ENCODE results near the gene GSTO1.
A peak's percentile ranks its signal among the peaks of the same experiment; 100 is the strongest.

Gene GSTO1

GRCh38 chr10:104254493-104255310, at the start of gene GSTO1:
Gene GSTO1, plus strand, starts transcription at chr10:104254892. Its CDS starts 37 bp downstream, at chr10:104254929.
- Histone ChIP-seq H3K9me3 (ENCODE audit: insufficient read depth, low read depth, low read length) (no peaks in the 10 kb centered on the region), H3K36me3 (ENCODE audit: insufficient read depth, low read depth, low read length) (peaks cover 18% of the 10 kb centered on the region), H3K4me3 (ENCODE audit: low read length) (peak within 1 kb of the TSS; percentile 73), H3K27ac (ENCODE audit: low read length) (no peak within 1 kb of the TSS), H3K27me3 (ENCODE audit: insufficient read depth, low read length) (peaks cover 49% of the 10 kb centered on the region), H3K9ac (ENCODE audit: low read depth, low read length) (peak within 1 kb of the TSS; percentile 75), H3K4me1 (ENCODE audit: insufficient read depth, low read length) (peaks cover 36% of the 10 kb centered on the region)

- no peak overlapping the region for H3K4me3 ChIP-seq (ENCODE audit: low read length)
- H3K27ac ChIP-seq (ENCODE audit: low read length) = no peak overlapping the region
- H3K9me3 ChIP-seq (ENCODE audit: insufficient read depth, low read depth, low read length) = no peaks in the 10 kb centered on the region
- no peak overlapping the region for H3K9ac ChIP-seq (ENCODE audit: low read depth, low read length)
- H3K4me1 ChIP-seq (ENCODE audit: insufficient read depth, low read length) = no peaks in the 10 kb centered on the region
- H3K27me3 ChIP-seq (ENCODE audit: insufficient read depth, low read length) = no peaks in the 10 kb centered on the region
- H3K36me3 ChIP-seq (ENCODE audit: insufficient read depth, low read depth, low read length) = no peaks in the 10 kb centered on the region
These were observed 46.0 kb upstream of the GSTO1 start for GRCh38 chr10:104208730-104209129.

- H3K36me3 ChIP-seq (ENCODE audit: insufficient read depth, low read depth, low read length) = no peaks in the 10 kb centered on the region
- H3K9me3 ChIP-seq (ENCODE audit: insufficient read depth, low read depth, low read length) = no peaks in the 10 kb centered on the region
- no peaks in the 10 kb centered on the region for H3K4me1 ChIP-seq (ENCODE audit: insufficient read depth, low read length)
- no peak overlapping the region for H3K27ac ChIP-seq (ENCODE audit: low read length)
- H3K27me3 ChIP-seq (ENCODE audit: insufficient read depth, low read length) = no peaks in the 10 kb centered on the region
- no peak overlapping the region for H3K4me3 ChIP-seq (ENCODE audit: low read length)
- H3K9ac ChIP-seq (ENCODE audit: low read depth, low read length) = no peak overlapping the region
These were observed 45.0 kb upstream of the GSTO1 start for GRCh38 chr10:104209575-104210198.

- H3K27ac ChIP-seq (ENCODE audit: low read length) = no peak overlapping the region
- H3K9ac ChIP-seq (ENCODE audit: low read depth, low read length) = no peak overlapping the region
- no peaks in the 10 kb centered on the region for H3K27me3 ChIP-seq (ENCODE audit: insufficient read depth, low read length)
- H3K4me3 ChIP-seq (ENCODE audit: low read length) = no peak overlapping the region
- no peaks in the 10 kb centered on the region for H3K36me3 ChIP-seq (ENCODE audit: insufficient read depth, low read depth, low read length)
- H3K9me3 ChIP-seq (ENCODE audit: insufficient read depth, low read depth, low read length) = no peaks in the 10 kb centered on the region
- H3K4me1 ChIP-seq (ENCODE audit: insufficient read depth, low read length) = no peaks in the 10 kb centered on the region
These were observed 38.1 kb upstream of the GSTO1 start for GRCh38 chr10:104216631-104217030.

GRCh38 chr10:104218751-104219150, 35.9 kb upstream of the GSTO1 start:
- H3K4me3 ChIP-seq (ENCODE audit: low read length) = no peak overlapping the region
- no peaks in the 10 kb centered on the region for H3K36me3 ChIP-seq (ENCODE audit: insufficient read depth, low read depth, low read length)

GRCh38 chr10:104220522-104220921, 34.2 kb upstream of the GSTO1 start:
- H3K4me1 ChIP-seq (ENCODE audit: insufficient read depth, low read length) = no peaks in the 10 kb centered on the region
- H3K27ac ChIP-seq (ENCODE audit: low read length) = no peak overlapping the region
- H3K9ac ChIP-seq (ENCODE audit: low read depth, low read length) = no peak overlapping the region
- no peak overlapping the region for H3K4me3 ChIP-seq (ENCODE audit: low read length)
- H3K9me3 ChIP-seq (ENCODE audit: insufficient read depth, low read depth, low read length) = no peaks in the 10 kb centered on the region
- no peaks in the 10 kb centered on the region for H3K27me3 ChIP-seq (ENCODE audit: insufficient read depth, low read length)
- no peaks in the 10 kb centered on the region for H3K36me3 ChIP-seq (ENCODE audit: insufficient read depth, low read depth, low read length)

More at GRCh38 chr10:104218751-104219150, 35.9 kb upstream of the GSTO1 start:
- no peaks in the 10 kb centered on the region for H3K4me1 ChIP-seq (ENCODE audit: insufficient read depth, low read length)
- no peak overlapping the region for H3K27ac ChIP-seq (ENCODE audit: low read length)
- H3K27me3 ChIP-seq (ENCODE audit: insufficient read depth, low read length) = no peaks in the 10 kb centered on the region
- H3K9ac ChIP-seq (ENCODE audit: low read depth, low read length) = no peak overlapping the region
- no peaks in the 10 kb centered on the region for H3K9me3 ChIP-seq (ENCODE audit: insufficient read depth, low read depth, low read length)

- H3K4me3 ChIP-seq (ENCODE audit: low read length) = no peak overlapping the region
- H3K27ac ChIP-seq (ENCODE audit: low read length) = no peak overlapping the region
- H3K9me3 ChIP-seq (ENCODE audit: insufficient read depth, low read depth, low read length) = no peaks in the 10 kb centered on the region
- no peak overlapping the region for H3K9ac ChIP-seq (ENCODE audit: low read depth, low read length)
- no peaks in the 10 kb centered on the region for H3K36me3 ChIP-seq (ENCODE audit: insufficient read depth, low read depth, low read length)
- no peaks in the 10 kb centered on the region for H3K4me1 ChIP-seq (ENCODE audit: insufficient read depth, low read length)
- H3K27me3 ChIP-seq (ENCODE audit: insufficient read depth, low read length) = no peaks in the 10 kb centered on the region
These were observed 31.4 kb upstream of the GSTO1 start for GRCh38 chr10:104223304-104223703.

- Histone ChIP-seq H3K27ac (ENCODE audit: low read length) (no peak overlapping the region), H3K9ac (ENCODE audit: low read depth, low read length) (no peak overlapping the region), H3K4me3 (ENCODE audit: low read length) (no peak overlapping the region), H3K36me3 (ENCODE audit: insufficient read depth, low read depth, low read length) (no peaks in the 10 kb centered on the region), H3K9me3 (ENCODE audit: insufficient read depth, low read depth, low read length) (peaks cover 18% of the 10 kb centered on the region), H3K4me1 (ENCODE audit: insufficient read depth, low read length) (no peaks in the 10 kb centered on the region), H3K27me3 (ENCODE audit: insufficient read depth, low read length) (peaks cover 12% of the 10 kb centered on the region; the same call in 1 of the 2 replicates)
These were observed 24.2 kb upstream of the GSTO1 start for GRCh38 chr10:104230490-104230889.

- Histone ChIP-seq H3K27me3 (ENCODE audit: insufficient read depth, low read length) (peaks cover 12% of the 10 kb centered on the region; the same call in 1 of the 2 replicates), H3K27ac (ENCODE audit: low read length) (no peak within 1 kb of the TSS), H3K9ac (ENCODE audit: low read depth, low read length) (peak within 1 kb of the TSS; percentile 81; the same call in 1 of the 2 replicates), H3K4me3 (ENCODE audit: low read length) (peak within 1 kb of the TSS; percentile 91), H3K4me1 (ENCODE audit: insufficient read depth, low read length) (no peaks in the 10 kb centered on the region), H3K36me3 (ENCODE audit: insufficient read depth, low read depth, low read length) (no peaks in the 10 kb centered on the region), H3K9me3 (ENCODE audit: insufficient read depth, low read depth, low read length) (peaks cover 22% of the 10 kb centered on the region)
These were observed 22.7 kb upstream of the GSTO1 start, which contains the start of gene CFAP43 for GRCh38 chr10:104231784-104232612. Gene CFAP43, minus strand, starts transcription at chr10:104232364. Its CDS starts 118 bp downstream, at chr10:104232246.

- Histone ChIP-seq H3K9ac (ENCODE audit: low read depth, low read length) (peak overlapping the region; percentile 81; the same call in 1 of the 2 replicates), H3K36me3 (ENCODE audit: insufficient read depth, low read depth, low read length) (no peaks in the 10 kb centered on the region), H3K9me3 (ENCODE audit: insufficient read depth, low read depth, low read length) (peaks cover 22% of the 10 kb centered on the region), H3K4me1 (ENCODE audit: insufficient read depth, low read length) (no peaks in the 10 kb centered on the region), H3K27ac (ENCODE audit: low read length) (no peak overlapping the region), H3K27me3 (ENCODE audit: insufficient read depth, low read length) (peaks cover 12% of the 10 kb centered on the region; the same call in 1 of the 2 replicates), H3K4me3 (ENCODE audit: low read length) (peak overlapping the region; percentile 91)
These were observed 22.0 kb upstream of the GSTO1 start for GRCh38 chr10:104232613-104233102.

- Histone ChIP-seq H3K9me3 (ENCODE audit: insufficient read depth, low read depth, low read length) (peaks cover 22% of the 10 kb centered on the region), H3K36me3 (ENCODE audit: insufficient read depth, low read depth, low read length) (no peaks in the 10 kb centered on the region)
These were observed 20.9 kb upstream of the GSTO1 start for GRCh38 chr10:104233817-104234216.

More at GRCh38 chr10:104233817-104234216, 20.9 kb upstream of the GSTO1 start:
- Histone ChIP-seq H3K27me3 (ENCODE audit: insufficient read depth, low read length) (peaks cover 12% of the 10 kb centered on the region; the same call in 1 of the 2 replicates), H3K27ac (ENCODE audit: low read length) (no peak overlapping the region), H3K9ac (ENCODE audit: low read depth, low read length) (no peak overlapping the region), H3K4me3 (ENCODE audit: low read length) (no peak overlapping the region), H3K4me1 (ENCODE audit: insufficient read depth, low read length) (no peaks in the 10 kb centered on the region)
